Measurements from ENCODE around the gene ATP2B2. TPM values are rescaled to one million over a fixed set of nuclear protein-coding genes. Genes with fewer than 3 reads are reported as not detected.

ATP2B2 gene
- total and polyA plus RNA-seq, 2 donors, result 0.13 to 0.53 TPM

- H3K4me1 ChIP-seq (ENCODE audit: insufficient read depth), result no peaks in the 10 kb centered on the region
- H3K36me3 ChIP-seq (ENCODE audit: insufficient read depth), result no peaks in the 10 kb centered on the region
- 92% methylated on average over 22 of the region's 22 CpGs for whole genome bisulfite sequencing
- H3K27ac ChIP-seq (ENCODE audit: low read depth), result no peak overlapping the region
- no peak for DNase-seq (ENCODE audit: extremely low spot score)
- no peak overlapping the region for H3K4me3 ChIP-seq (ENCODE audit: low read depth, low read length)
Observed at GRCh38 chr3:10358309-10358980, 146.9 kb downstream of the ATP2B2 start.

GRCh38 chr3:10357592-10358308 is 147.6 kb downstream of the ATP2B2 start:
- 50% methylated on average over 7 of the region's 7 CpGs for WGBS
- Histone ChIP-seq H3K4me3 (ENCODE audit: low read depth, low read length) (no peak overlapping the region), H3K4me1 (ENCODE audit: insufficient read depth) (no peaks in the 10 kb centered on the region), H3K36me3 (ENCODE audit: insufficient read depth) (no peaks in the 10 kb centered on the region), H3K27ac (ENCODE audit: low read depth) (no peak overlapping the region)
- no peak for DNase-seq (ENCODE audit: extremely low spot score)

GRCh38 chr3:10357095-10357494 is 148.3 kb downstream of the ATP2B2 start:
- 87% methylated on average over 6 of the region's 6 CpGs for WGBS

GRCh38 chr3:10356461-10356981 is 148.9 kb downstream of the ATP2B2 start:
- no peak overlapping the region for H3K27ac ChIP-seq (ENCODE audit: low read depth)
- 66% methylated on average over 5 of the region's 5 CpGs for WGBS
- no peak for DNase-seq (ENCODE audit: extremely low spot score)
- no peaks in the 10 kb centered on the region for H3K4me1 ChIP-seq (ENCODE audit: insufficient read depth)
- H3K36me3 ChIP-seq (ENCODE audit: insufficient read depth), result no peaks in the 10 kb centered on the region
- H3K4me3 ChIP-seq (ENCODE audit: low read depth, low read length), result no peak overlapping the region

More at GRCh38 chr3:10357095-10357494, 148.3 kb downstream of the ATP2B2 start:
- Histone ChIP-seq H3K4me1 (ENCODE audit: insufficient read depth) (no peaks in the 10 kb centered on the region), H3K36me3 (ENCODE audit: insufficient read depth) (no peaks in the 10 kb centered on the region), H3K4me3 (ENCODE audit: low read depth, low read length) (no peak overlapping the region), H3K27ac (ENCODE audit: low read depth) (no peak overlapping the region)
- DNase-seq (ENCODE audit: extremely low spot score), result no peak

GRCh38 chr3:10354361-10355015 is 150.9 kb downstream of the ATP2B2 start:
- Histone ChIP-seq H3K36me3 (ENCODE audit: insufficient read depth) (no peaks in the 10 kb centered on the region), H3K4me1 (ENCODE audit: insufficient read depth) (no peaks in the 10 kb centered on the region), H3K27ac (ENCODE audit: low read depth) (no peak overlapping the region), H3K4me3 (ENCODE audit: low read depth, low read length) (no peak overlapping the region)
- WGBS, result 40% methylated on average over 13 of the region's 13 CpGs
- DNase-seq (ENCODE audit: extremely low spot score), result no peak

GRCh38 chr3:10353661-10354360 is 151.6 kb downstream of the ATP2B2 start:
- DNase-seq (ENCODE audit: extremely low spot score), result no peak
- H3K4me3 ChIP-seq (ENCODE audit: low read depth, low read length), result no peak overlapping the region
- 58% methylated on average over 10 of the region's 10 CpGs for WGBS
- H3K27ac ChIP-seq (ENCODE audit: low read depth), result no peak overlapping the region
- no peaks in the 10 kb centered on the region for H3K4me1 ChIP-seq (ENCODE audit: insufficient read depth)
- no peaks in the 10 kb centered on the region for H3K36me3 ChIP-seq (ENCODE audit: insufficient read depth)

GRCh38 chr3:10353160-10353559 is 152.2 kb downstream of the ATP2B2 start:
- no peak for DNase-seq (ENCODE audit: extremely low spot score)
- H3K27ac ChIP-seq (ENCODE audit: low read depth), result no peak overlapping the region
- H3K4me3 ChIP-seq (ENCODE audit: low read depth, low read length), result no peak overlapping the region
- no peaks in the 10 kb centered on the region for H3K36me3 ChIP-seq (ENCODE audit: insufficient read depth)
- no peaks in the 10 kb centered on the region for H3K4me1 ChIP-seq (ENCODE audit: insufficient read depth)
- 67% methylated on average over 3 of the region's 3 CpGs for WGBS

- Histone ChIP-seq H3K4me1 (ENCODE audit: insufficient read depth) (no peaks in the 10 kb centered on the region), H3K36me3 (ENCODE audit: insufficient read depth) (no peaks in the 10 kb centered on the region), H3K27ac (ENCODE audit: low read depth) (no peak overlapping the region), H3K4me3 (ENCODE audit: low read depth, low read length) (no peak overlapping the region)
- WGBS, result 51% methylated on average over 14 of the region's 14 CpGs
- no peak for DNase-seq (ENCODE audit: extremely low spot score)
Observed at GRCh38 chr3:10352146-10352911, 153.1 kb downstream of the ATP2B2 start.

GRCh38 chr3:10351013-10351735 is 154.2 kb downstream of the ATP2B2 start:
- H3K27ac ChIP-seq (ENCODE audit: low read depth), result no peak overlapping the region
- no peaks in the 10 kb centered on the region for H3K4me1 ChIP-seq (ENCODE audit: insufficient read depth)
- WGBS, result 53% methylated on average over 13 of the region's 13 CpGs

GRCh38 chr3:10350324-10350985 is 154.9 kb downstream of the ATP2B2 start:
- no peak overlapping the region for H3K27ac ChIP-seq (ENCODE audit: low read depth)
- H3K4me3 ChIP-seq (ENCODE audit: low read depth, low read length), result no peak overlapping the region
- H3K4me1 ChIP-seq (ENCODE audit: insufficient read depth), result no peaks in the 10 kb centered on the region
- no peaks in the 10 kb centered on the region for H3K36me3 ChIP-seq (ENCODE audit: insufficient read depth)
- WGBS, result 91% methylated on average over 22 of the region's 22 CpGs
- no peak for DNase-seq (ENCODE audit: extremely low spot score)

More at GRCh38 chr3:10351013-10351735, 154.2 kb downstream of the ATP2B2 start:
- Histone ChIP-seq H3K36me3 (ENCODE audit: insufficient read depth) (no peaks in the 10 kb centered on the region), H3K4me3 (ENCODE audit: low read depth, low read length) (no peak overlapping the region)
- no peak for DNase-seq (ENCODE audit: extremely low spot score)

- H3K36me3 ChIP-seq (ENCODE audit: insufficient read depth), result no peaks in the 10 kb centered on the region
- 87% methylated on average over 10 of the region's 10 CpGs for WGBS
- DNase-seq (ENCODE audit: extremely low spot score), result no peak
Observed at GRCh38 chr3:10349801-10350200, 155.6 kb downstream of the ATP2B2 start.

GRCh38 chr3:10348404-10348721 is 157.0 kb downstream of the ATP2B2 start:
- no peaks in the 10 kb centered on the region for H3K36me3 ChIP-seq (ENCODE audit: insufficient read depth)
- WGBS, result 89% methylated on average over 5 of the region's 5 CpGs
- H3K4me3 ChIP-seq (ENCODE audit: low read depth, low read length), result no peak overlapping the region
- DNase-seq (ENCODE audit: extremely low spot score), result no peak
- no peak overlapping the region for H3K27ac ChIP-seq (ENCODE audit: low read depth)
- no peaks in the 10 kb centered on the region for H3K4me1 ChIP-seq (ENCODE audit: insufficient read depth)

More at GRCh38 chr3:10349801-10350200, 155.6 kb downstream of the ATP2B2 start:
- H3K4me3 ChIP-seq (ENCODE audit: low read depth, low read length), result no peak overlapping the region
- H3K4me1 ChIP-seq (ENCODE audit: insufficient read depth), result no peaks in the 10 kb centered on the region
- H3K27ac ChIP-seq (ENCODE audit: low read depth), result no peak overlapping the region
